Measurements from ENCODE around the gene CENPP. TPM values are rescaled to one million over a fixed set of nuclear protein-coding genes. Genes with fewer than 3 reads are reported as not detected.
A peak's percentile ranks its signal among the peaks of the same experiment; 100 is the strongest.

CENPP gene
- total RNA-seq, 4 donors from 2014 or later: 1.5 to 11.6 (median 5.5) TPM

DNA sequence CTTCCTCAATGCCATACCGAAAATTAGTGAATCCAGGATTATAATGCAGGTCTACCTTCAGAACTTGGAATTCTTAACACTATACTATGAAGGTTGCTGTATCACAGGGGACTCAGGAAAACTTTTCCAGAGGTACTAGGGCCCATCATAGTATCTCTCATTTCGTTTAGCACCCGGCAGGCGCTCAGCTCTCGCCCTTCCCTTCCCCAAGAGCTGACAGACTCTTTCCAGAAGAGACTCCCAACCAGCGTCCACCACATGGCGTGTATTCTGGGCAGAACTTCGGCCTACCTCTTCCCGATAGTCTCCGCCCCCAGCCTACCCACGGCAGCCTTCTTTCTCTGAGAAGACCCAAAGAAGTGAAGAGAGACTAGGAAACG, 874 bp upstream of the CENPP start:
- intact Hi-C loops (cut with DNase I): loop anchor here (5.0 kb wide), 1 partner anchor 467 kb away; no protein-coding TSS in a partner anchor
- Histone ChIP-seq H3K36me3 (peaks cover 8 to 9% of the 10 kb centered on the region in 2 donors), H3K27ac (peak overlapping the region; percentile 96 to 100 (median 98)), H3K9me3 (no peaks in the 10 kb centered on the region), H3K27me3 (no peaks in the 10 kb centered on the region), H3K4me1 (peaks cover 15 to 16% of the 10 kb centered on the region in 2 donors), H3K4me3 (replicated peaks in 1 of 3) (peak overlapping the region; percentile 50 to 60 (median 50))
- TF ChIP-seq POLR2A (IDR thresholded peaks at IDR 0.05): peak in 1 of 2 donors; percentile 25
- TF ChIP-seq, protein P1, sequence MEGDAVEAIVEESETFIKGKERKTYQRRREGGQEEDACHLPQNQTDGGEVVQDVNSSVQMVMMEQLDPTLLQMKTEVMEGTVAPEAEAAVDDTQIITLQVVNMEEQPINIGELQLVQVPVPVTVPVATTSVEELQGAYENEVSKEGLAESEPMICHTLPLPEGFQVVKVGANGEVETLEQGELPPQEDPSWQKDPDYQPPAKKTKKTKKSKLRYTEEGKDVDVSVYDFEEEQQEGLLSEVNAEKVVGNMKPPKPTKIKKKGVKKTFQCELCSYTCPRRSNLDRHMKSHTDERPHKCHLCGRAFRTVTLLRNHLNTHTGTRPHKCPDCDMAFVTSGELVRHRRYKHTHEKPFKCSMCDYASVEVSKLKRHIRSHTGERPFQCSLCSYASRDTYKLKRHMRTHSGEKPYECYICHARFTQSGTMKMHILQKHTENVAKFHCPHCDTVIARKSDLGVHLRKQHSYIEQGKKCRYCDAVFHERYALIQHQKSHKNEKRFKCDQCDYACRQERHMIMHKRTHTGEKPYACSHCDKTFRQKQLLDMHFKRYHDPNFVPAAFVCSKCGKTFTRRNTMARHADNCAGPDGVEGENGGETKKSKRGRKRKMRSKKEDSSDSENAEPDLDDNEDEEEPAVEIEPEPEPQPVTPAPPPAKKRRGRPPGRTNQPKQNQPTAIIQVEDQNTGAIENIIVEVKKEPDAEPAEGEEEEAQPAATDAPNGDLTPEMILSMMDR (IDR thresholded peaks at IDR 0.05): no peak
- no peak for DNase-seq
- WGBS, 2 donors: 0 to 1% methylated on average over 12 of the region's 12 CpGs

DNA sequence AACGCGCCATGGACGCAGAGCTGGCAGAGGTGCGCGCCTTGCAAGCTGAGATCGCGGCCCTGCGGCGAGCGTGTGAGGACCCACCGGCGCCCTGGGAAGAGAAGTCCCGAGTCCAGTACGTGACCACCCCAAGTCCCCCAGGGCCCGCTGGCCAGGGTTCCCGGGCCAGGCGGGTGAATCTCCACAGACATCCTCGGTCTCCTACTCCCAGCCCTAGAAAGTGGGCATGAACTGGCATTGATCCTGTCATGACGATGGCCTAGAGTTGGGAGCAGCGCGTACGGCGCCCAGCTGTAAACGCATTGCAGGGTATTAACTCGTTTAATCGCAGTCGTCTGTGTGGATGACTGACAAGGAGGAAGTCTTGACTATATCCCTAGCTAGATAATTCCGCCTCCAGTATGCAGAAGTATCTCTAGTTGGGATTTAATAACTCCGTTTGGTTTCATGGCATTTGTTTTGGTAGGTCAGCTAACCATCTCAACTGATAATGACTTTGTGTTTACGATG, 293 bp downstream of the CENPP start:
- Histone ChIP-seq H3K36me3 (peaks cover 5 to 6% of the 10 kb centered on the region in 2 donors), H3K4me3 (replicated peaks in 1 of 3) (peak overlapping the region; percentile 50 to 60 (median 50)), H3K9me3 (no peaks in the 10 kb centered on the region), H3K4me1 (peaks cover 15 to 16% of the 10 kb centered on the region in 2 donors), H3K27me3 (no peaks in the 10 kb centered on the region), H3K27ac (peak overlapping the region; percentile 96 to 100 (median 98))
- no peak for DNase-seq
- TF ChIP-seq, protein P1 (IDR thresholded peaks at IDR 0.05): no peak
- TF ChIP-seq POLR2A (IDR thresholded peaks at IDR 0.05): no peak
- 2 to 3% methylated on average over 14 to 27 of the region's 30 CpGs for WGBS, 2 donors
- intact Hi-C loops (cut with DNase I): loop anchor here (5.0 kb wide), 1 partner anchor 466 kb away; no protein-coding TSS in a partner anchor

DNA sequence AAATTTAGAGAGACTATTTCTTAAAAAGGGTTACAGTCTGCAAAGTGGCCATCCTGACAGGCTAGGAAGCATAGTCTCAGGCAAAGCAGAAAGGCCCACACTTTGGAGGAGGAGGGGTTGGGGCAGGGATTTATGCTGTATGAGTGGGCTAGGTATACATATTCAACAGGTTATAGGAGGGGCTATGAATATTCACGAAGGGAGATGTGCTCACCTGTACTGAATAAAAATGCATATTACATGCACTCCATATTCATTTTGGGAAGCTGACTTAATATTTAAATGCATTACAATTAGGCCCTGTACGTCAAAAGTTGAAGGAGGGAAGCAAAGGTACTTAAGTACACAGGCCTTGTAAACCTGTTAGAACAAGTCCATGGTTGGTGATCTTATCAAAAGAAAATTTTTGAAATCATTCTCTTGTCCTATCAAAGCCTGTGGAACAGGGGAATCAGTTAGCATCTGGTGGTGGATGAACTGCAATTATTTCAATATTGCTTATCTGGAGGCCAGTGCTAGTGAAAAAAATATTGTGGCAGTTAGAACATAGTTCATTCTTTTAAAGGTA, 1.6 kb downstream of the CENPP start:
- H3K27ac ChIP-seq: no peak overlapping the region
- H3K27me3 ChIP-seq: no peaks in the 10 kb centered on the region
- no peak for DNase-seq
- H3K4me3 ChIP-seq (replicated peaks in 1 of 3): no peak overlapping the region
- 60 to 88% methylated on average over 2 of the region's 2 CpGs for WGBS, 2 donors
- no peaks in the 10 kb centered on the region for H3K9me3 ChIP-seq
- TF ChIP-seq POLR2A (IDR thresholded peaks at IDR 0.05): no peak
- TF ChIP-seq, protein P1 (IDR thresholded peaks at IDR 0.05): no peak
- peaks cover 15 to 16% of the 10 kb centered on the region in 2 donors for H3K4me1 ChIP-seq
- H3K36me3 ChIP-seq: peaks cover 0 to 5% of the 10 kb centered on the region in 2 donors
- intact Hi-C loops (cut with DNase I): loop anchor here (5.0 kb wide), 1 partner anchor 465 kb away; no protein-coding TSS in a partner anchor

DNA sequence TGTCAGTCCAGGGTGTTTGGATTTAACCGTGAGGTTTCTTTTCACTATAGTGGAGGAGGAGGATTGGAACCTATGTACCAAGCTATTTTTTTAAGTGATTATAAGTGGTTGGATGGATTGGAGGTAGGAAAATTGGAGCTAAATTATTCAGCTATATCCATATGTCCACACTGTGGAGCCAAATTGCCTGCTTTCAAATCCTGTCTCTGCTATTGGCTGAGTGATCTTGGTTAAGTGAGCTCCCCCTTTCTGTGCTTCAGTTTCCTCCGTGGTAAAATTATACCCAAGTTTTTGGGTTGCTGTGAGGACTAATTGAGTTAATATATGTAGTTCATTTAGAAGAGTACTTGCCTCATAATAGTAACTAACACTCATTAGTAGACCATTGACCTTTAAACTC, 2.5 kb downstream of the CENPP start:
- no peak for DNase-seq
- no peaks in the 10 kb centered on the region for H3K9me3 ChIP-seq
- no peak for TF ChIP-seq POLR2A (IDR thresholded peaks at IDR 0.05)
- TF ChIP-seq, protein P1 (IDR thresholded peaks at IDR 0.05): no peak

More for the DNA sequence above, 2.5 kb downstream of the CENPP start:
- intact Hi-C loops (cut with DNase I): loop anchor here (5.0 kb wide), 1 partner anchor 464 kb away; no protein-coding TSS in a partner anchor
- 39 to 49% methylated on average over 2 of the region's 2 CpGs for WGBS, 2 donors
- Histone ChIP-seq H3K27me3 (no peaks in the 10 kb centered on the region), H3K36me3 (no peaks in the 10 kb centered on the region), H3K4me1 (peaks cover 15 to 16% of the 10 kb centered on the region in 2 donors), H3K4me3 (replicated peaks in 1 of 3) (no peak overlapping the region), H3K27ac (no peak overlapping the region)

Data from thyroid gland (tissue), 4 donors.